Measurements from ENCODE around the gene TEX38.

- TF ChIP-seq CTCF (IDR thresholded peaks at IDR 0.05) (no peak), POLR2A (IDR thresholded peaks at IDR 0.05) (no peak)
Measured at GRCh38 chr1:46650491-46650890, 21.2 kb upstream of the TEX38 start.
